Putamen (tissue), 1 donor: Measurements from ENCODE around the gene CDIP1.
A peak's percentile ranks its signal among the peaks of the same experiment; 100 is the strongest.
"Not testable (repeated sequence)": the region's sequence is repeated elsewhere in the genome, so short reads cannot be mapped to it uniquely, and the experiment has no call there.

Experiments
- DNase-seq: peaks from one replicate; pipeline ENCODE4 v3.0.0-alpha.2; 2016; ENCODE audit warnings: low spot score

CDIP1 gene

GRCh38 chr16:4538350-4539235 is at the start of gene CDIP1:
Gene CDIP1 (minus strand): TSS chr16:4538773. CDS start chr16:4514130, 24,643 bp downstream.
- peak; percentile 95 for DNase-seq

GRCh38 chr16:4586291-4586690 is 47.7 kb upstream of the CDIP1 start:
- no peak for DNase-seq

- no peak for DNase-seq
These were observed 45.3 kb upstream of the CDIP1 start for GRCh38 chr16:4583906-4584305.

- DNase-seq = no peak
These were observed 41.7 kb upstream of the CDIP1 start for GRCh38 chr16:4580250-4580649.

GRCh38 chr16:4578961-4579530 is 40.5 kb upstream of the CDIP1 start:
- DNase-seq = no peak

- DNase-seq = no peak
These were observed 37.4 kb upstream of the CDIP1 start for GRCh38 chr16:4576008-4576407.

- no peak for DNase-seq
These were observed 36.5 kb upstream of the CDIP1 start for GRCh38 chr16:4574919-4575705.

GRCh38 chr16:4573926-4574325 is 35.4 kb upstream of the CDIP1 start:
- not testable (repeated sequence) for DNase-seq

- DNase-seq = no peak
These were observed 34.1 kb upstream of the CDIP1 start for GRCh38 chr16:4572715-4573114.

GRCh38 chr16:4570688-4571321 is 32.2 kb upstream of the CDIP1 start:
- DNase-seq = no peak

GRCh38 chr16:4570086-4570485 is 31.5 kb upstream of the CDIP1 start:
- DNase-seq = no peak

- DNase-seq = no peak
These were observed 27.6 kb upstream of the CDIP1 start for GRCh38 chr16:4566144-4566543.

GRCh38 chr16:4564661-4565267 is 26.2 kb upstream of the CDIP1 start:
- DNase-seq = no peak

GRCh38 chr16:4561596-4561995 is 23.0 kb upstream of the CDIP1 start:
- DNase-seq = peak; percentile 51

- DNase-seq = no peak
These were observed 19.4 kb upstream of the CDIP1 start for GRCh38 chr16:4557973-4558372.

GRCh38 chr16:4556580-4556979 is 18.0 kb upstream of the CDIP1 start:
- no peak for DNase-seq

GRCh38 chr16:4556112-4556511 is 17.5 kb upstream of the CDIP1 start, which contains the start of gene C16orf96:
Gene C16orf96 (plus strand): TSS chr16:4556340. CDS start chr16:4556490, 150 bp downstream.
- DNase-seq = no peak

- DNase-seq = no peak
These were observed 14.0 kb upstream of the CDIP1 start for GRCh38 chr16:4552541-4552940.

- no peak for DNase-seq
These were observed 12.0 kb upstream of the CDIP1 start for GRCh38 chr16:4550591-4550990.

- DNase-seq = no peak
These were observed 9.6 kb upstream of the CDIP1 start for GRCh38 chr16:4548124-4548523.

GRCh38 chr16:4544473-4544872 is 5.9 kb upstream of the CDIP1 start:
- DNase-seq = no peak
